ENCODE data around the gene TP53BP1. TPM values are rescaled to one million over a fixed set of nuclear protein-coding genes. Genes with fewer than 3 reads are reported as not detected.
A peak's percentile ranks its signal among the peaks of the same experiment; 100 is the strongest.

The TP53BP1 gene
- total and polyA plus RNA-seq, 4 donors: 2.7 to 12.0 (median 7.3) TPM

GRCh38 chr15:43514241-43515057, 21.5 kb upstream of the TP53BP1 start:
- H3K9ac ChIP-seq (ENCODE audit: low read depth in 1 of 2, low read length in 2 of 2): no peak overlapping the region
- peak; percentile 60 to 70 for TF ChIP-seq RAD21 (IDR thresholded peaks at IDR 0.05)
- TF ChIP-seq EGR1 (IDR thresholded peaks at IDR 0.05; ENCODE audit: low read depth in 2 of 2): no peak
- peak; percentile 45 for TF ChIP-seq CTCF (IDR thresholded peaks at IDR 0.05; ENCODE audit: low read depth, low read length, missing input control)
- no peak overlapping the region for H3K27ac ChIP-seq (ENCODE audit: low read depth in 1 of 2, low read length in 2 of 2)
- no peaks in the 10 kb centered on the region for H3K36me3 ChIP-seq (ENCODE audit: control insufficient read depth in 4 of 4, insufficient read depth in 3 of 4, low read depth in 1 of 4, low read length in 3 of 4)
- no peak for DNase-seq (ENCODE audit: low spot score)
- H3K9me3 ChIP-seq (ENCODE audit: control insufficient read depth in 4 of 4, low read length in 3 of 4): no peaks in the 10 kb centered on the region
- peaks cover 0 to 19% (median under 1%) of the 10 kb centered on the region in 4 donors for H3K27me3 ChIP-seq (ENCODE audit: control insufficient read depth in 4 of 4, insufficient read depth in 4 of 4, low read length in 3 of 4)
- no peak overlapping the region for H3K4me3 ChIP-seq (ENCODE audit: low read depth in 1 of 3, low read length in 3 of 3)
- peaks cover 5 to 17% (median 10%) of the 10 kb centered on the region in 4 donors for H3K4me1 ChIP-seq (ENCODE audit: control insufficient read depth in 4 of 4, insufficient read depth in 4 of 4, low read length in 3 of 4)
- whole genome bisulfite sequencing: 59% methylated on average over 4 of the region's 4 CpGs

GRCh38 chr15:43513550-43513949, 20.6 kb upstream of the TP53BP1 start:
- H3K9ac ChIP-seq (ENCODE audit: low read depth in 1 of 2, low read length in 2 of 2): no peak overlapping the region
- H3K27ac ChIP-seq (ENCODE audit: low read depth in 1 of 2, low read length in 2 of 2): no peak overlapping the region
- TF ChIP-seq GABPA (IDR thresholded peaks at IDR 0.05 in 1 of 2, conservative IDR thresholded peaks at IDR 0.05 in 1 of 2) (no peak), HNF4G (IDR thresholded peaks at IDR 0.05) (no peak), ATF3 (IDR thresholded peaks at IDR 0.05) (no peak), FOXA1 (IDR thresholded peaks at IDR 0.05) (no peak), REST (IDR thresholded peaks at IDR 0.05) (no peak), SP1 (IDR thresholded peaks at IDR 0.05) (no peak), FOXA2 (IDR thresholded peaks at IDR 0.05) (no peak), MAX (IDR thresholded peaks at IDR 0.05) (no peak), TAF1 (conservative IDR thresholded peaks at IDR 0.05) (no peak), RXRA (IDR thresholded peaks at IDR 0.05) (no peak), EGR1 (IDR thresholded peaks at IDR 0.05; ENCODE audit: low read depth in 2 of 2) (no peak), JUND (IDR thresholded peaks at IDR 0.05) (no peak), CTCF (IDR thresholded peaks at IDR 0.05; ENCODE audit: low read depth, low read length, missing input control) (no peak)
- no peaks in the 10 kb centered on the region for H3K9me3 ChIP-seq (ENCODE audit: control insufficient read depth in 4 of 4, low read length in 3 of 4)
- DNase-seq (ENCODE audit: low spot score): no peak
- H3K4me1 ChIP-seq (ENCODE audit: control insufficient read depth in 4 of 4, insufficient read depth in 4 of 4, low read length in 3 of 4): peaks cover 5 to 17% (median 10%) of the 10 kb centered on the region in 4 donors
- H3K27me3 ChIP-seq (ENCODE audit: control insufficient read depth in 4 of 4, insufficient read depth in 4 of 4, low read length in 3 of 4): peaks cover 0 to 19% (median under 1%) of the 10 kb centered on the region in 4 donors
- 90% methylated on average over 1 of the region's 1 CpG for WGBS
- H3K36me3 ChIP-seq (ENCODE audit: control insufficient read depth in 4 of 4, insufficient read depth in 3 of 4, low read depth in 1 of 4, low read length in 3 of 4): no peaks in the 10 kb centered on the region
- no peak overlapping the region for H3K4me3 ChIP-seq (ENCODE audit: low read depth in 1 of 3, low read length in 3 of 3)
